GM12891 (cell line): ENCODE measurements around the gene TXNL1.

Source experiments
- POLR2A ChIP-seq: IDR thresholded peaks from 2 replicates; pipeline ENCODE4 v1.6.1; 2011; ENCODE audit warnings: low read depth, low read length, control low read depth
- POLR2AphosphoS5 ChIP-seq: IDR thresholded peaks from 2 replicates; pipeline ENCODE4 v1.6.1; 2011; ENCODE audit warnings: low read depth, low read length, control low read depth
- TAF1 ChIP-seq: IDR thresholded peaks from 2 replicates; pipeline ENCODE4 v1.6.1; 2011; ENCODE audit warnings: low read depth, low read length, control low read depth

DNA sequence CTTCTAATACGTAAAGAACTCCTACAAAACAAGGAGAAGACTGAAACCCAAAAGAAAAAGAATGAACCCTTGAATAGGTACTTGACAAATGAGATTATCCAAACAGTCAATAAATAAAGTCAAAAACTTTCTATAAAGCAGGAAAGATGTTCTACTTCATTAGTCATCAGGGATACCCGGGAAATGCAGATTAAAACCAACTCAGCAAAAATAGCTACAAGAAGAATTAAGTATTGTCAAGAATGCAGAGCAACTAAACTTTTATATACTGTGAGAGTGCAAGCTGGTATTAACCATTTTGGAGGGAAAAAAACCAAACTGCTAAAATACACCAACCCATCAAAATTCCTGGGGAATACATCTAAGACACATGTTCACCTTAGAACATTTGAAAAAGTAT is 10.4 kb downstream of the TXNL1 start:
- no peak for TF ChIP-seq TAF1
- no peak for TF ChIP-seq POLR2A
- no peak for TF ChIP-seq POLR2AphosphoS5
